Measurements from ENCODE around the gene PCSK6.

PCSK6 gene

DNA sequence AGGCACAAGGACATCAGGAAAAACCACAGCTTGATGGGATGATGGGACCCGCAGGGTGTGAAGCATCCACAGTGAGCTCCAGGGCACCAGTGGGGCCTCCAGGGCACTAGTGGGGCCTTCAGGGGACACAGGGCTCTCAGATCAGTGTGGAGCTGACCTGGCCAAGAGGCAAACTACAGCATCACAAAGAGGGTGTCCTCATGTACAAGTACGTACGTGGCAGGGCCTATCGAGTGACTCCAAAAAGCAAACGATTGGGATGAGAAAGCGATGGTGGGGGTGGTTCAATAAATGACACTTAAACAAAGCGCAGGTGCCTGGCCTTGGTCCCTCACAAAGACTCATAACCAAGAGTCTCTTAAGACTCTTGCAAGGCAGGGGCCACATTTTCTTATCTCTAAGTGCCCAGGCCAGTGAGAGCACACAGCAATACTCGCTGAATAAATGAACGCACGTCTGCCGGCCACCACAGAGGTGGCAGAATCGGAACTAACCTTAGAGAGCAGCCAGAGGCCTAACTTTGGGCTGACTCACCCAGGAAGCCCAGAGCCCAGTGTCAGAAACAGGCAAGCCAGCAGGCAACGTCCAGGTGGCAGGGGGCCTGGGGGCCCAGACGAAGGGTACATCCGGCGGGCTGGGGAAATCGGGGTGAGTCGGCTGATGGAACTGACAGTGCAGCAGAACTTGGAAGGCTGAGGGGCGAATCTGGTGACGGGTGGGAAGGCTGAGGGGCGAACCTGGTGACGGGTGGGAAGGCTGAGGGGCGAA, 8.7 kb downstream of the PCSK6 start:
- Histone ChIP-seq H3K27me3 (replicated peaks; ENCODE audit: control insufficient read depth, insufficient read depth, low read length) (peaks cover 2% of the 10 kb centered on the region; the same call in 1 of the 2 replicates), H3K4me3 (replicated peaks; ENCODE audit: low read depth, low read length) (no peak overlapping the region), H3K36me3 (ENCODE audit: control insufficient read depth, insufficient read depth, low read length) (no peaks in the 10 kb centered on the region)
- no peak for DNase-seq (ENCODE audit: extremely low read depth, insufficient read length)
- no peak for TF ChIP-seq CTCF (IDR thresholded peaks at IDR 0.05; ENCODE audit: insufficient read depth, low read length, poor library complexity, severe bottlenecking)

DNA sequence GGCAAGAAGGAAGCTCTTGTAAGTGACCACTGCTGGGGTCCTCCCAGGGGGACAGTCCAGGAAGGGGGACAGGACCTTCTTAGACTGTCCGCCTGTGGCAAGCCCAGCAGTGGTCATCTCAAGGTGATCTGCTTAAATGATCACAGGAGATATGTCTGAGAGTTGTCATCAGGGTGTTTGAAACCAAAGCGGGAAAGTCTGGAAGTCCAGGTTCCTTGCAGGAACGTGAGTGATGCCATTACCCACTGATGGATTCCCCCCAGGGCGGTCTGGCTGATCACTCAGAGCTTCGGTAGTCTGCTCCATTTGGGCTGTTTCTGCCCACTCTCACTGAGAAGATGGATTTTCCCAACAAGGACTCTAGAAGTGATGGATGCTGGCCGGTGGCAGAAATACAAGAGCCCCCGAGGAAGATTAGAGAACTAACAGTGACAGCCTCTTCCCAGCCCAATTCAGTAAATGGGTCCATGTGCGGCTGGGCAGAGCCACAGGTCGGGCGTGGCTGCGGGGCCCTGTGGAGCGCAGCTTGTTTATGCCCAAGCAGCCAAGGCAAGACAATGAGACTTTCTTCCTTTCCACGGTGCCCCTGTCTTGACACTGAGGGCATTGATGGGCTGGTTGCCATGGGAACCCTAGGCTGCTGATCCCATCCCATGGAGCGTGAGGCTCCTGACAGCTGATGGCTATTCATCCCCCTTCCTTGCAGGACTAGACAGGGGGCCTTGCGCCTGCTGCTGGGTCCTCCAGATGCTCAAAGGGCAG, 9.5 kb downstream of the PCSK6 start:
- no peak overlapping the region for H3K4me3 ChIP-seq (replicated peaks; ENCODE audit: low read depth, low read length)
- no peak for TF ChIP-seq CTCF (IDR thresholded peaks at IDR 0.05; ENCODE audit: insufficient read depth, low read length, poor library complexity, severe bottlenecking)
- H3K36me3 ChIP-seq (ENCODE audit: control insufficient read depth, insufficient read depth, low read length): no peaks in the 10 kb centered on the region
- DNase-seq (ENCODE audit: extremely low read depth, insufficient read length): no peak
- H3K27me3 ChIP-seq (replicated peaks; ENCODE audit: control insufficient read depth, insufficient read depth, low read length): peaks cover 2% of the 10 kb centered on the region; the same call in 1 of the 2 replicates

GRCh38 chr15:101479342-101479845, 10.1 kb downstream of the PCSK6 start:
- H3K4me3 ChIP-seq (replicated peaks; ENCODE audit: low read depth, low read length): no peak overlapping the region

GRCh38 chr15:101478701-101479341, 10.7 kb downstream of the PCSK6 start:
- Histone ChIP-seq H3K4me3 (replicated peaks; ENCODE audit: low read depth, low read length) (no peak overlapping the region), H3K36me3 (ENCODE audit: control insufficient read depth, insufficient read depth, low read length) (no peaks in the 10 kb centered on the region), H3K27me3 (replicated peaks; ENCODE audit: control insufficient read depth, insufficient read depth, low read length) (peaks cover 2% of the 10 kb centered on the region; the same call in 1 of the 2 replicates)
- no peak for DNase-seq (ENCODE audit: extremely low read depth, insufficient read length)
- no peak for TF ChIP-seq CTCF (IDR thresholded peaks at IDR 0.05; ENCODE audit: insufficient read depth, low read length, poor library complexity, severe bottlenecking)

More at GRCh38 chr15:101479342-101479845, 10.1 kb downstream of the PCSK6 start:
- TF ChIP-seq CTCF (IDR thresholded peaks at IDR 0.05; ENCODE audit: insufficient read depth, low read length, poor library complexity, severe bottlenecking): no peak
- Histone ChIP-seq H3K27me3 (replicated peaks; ENCODE audit: control insufficient read depth, insufficient read depth, low read length) (peaks cover 2% of the 10 kb centered on the region; the same call in 1 of the 2 replicates), H3K36me3 (ENCODE audit: control insufficient read depth, insufficient read depth, low read length) (no peaks in the 10 kb centered on the region)
- no peak for DNase-seq (ENCODE audit: extremely low read depth, insufficient read length)

GRCh38 chr15:101477851-101478362, 11.6 kb downstream of the PCSK6 start:
- no peak for DNase-seq (ENCODE audit: extremely low read depth, insufficient read length)
- peaks cover 2% of the 10 kb centered on the region; the same call in 1 of the 2 replicates for H3K27me3 ChIP-seq (replicated peaks; ENCODE audit: control insufficient read depth, insufficient read depth, low read length)
- TF ChIP-seq CTCF (IDR thresholded peaks at IDR 0.05; ENCODE audit: insufficient read depth, low read length, poor library complexity, severe bottlenecking): no peak
- no peaks in the 10 kb centered on the region for H3K36me3 ChIP-seq (ENCODE audit: control insufficient read depth, insufficient read depth, low read length)
- H3K4me3 ChIP-seq (replicated peaks; ENCODE audit: low read depth, low read length): no peak overlapping the region

Measured in GM06990 (cell line).